SU-DHL-6 (cell line): Measurements from ENCODE around the gene GC.

Experiments
- H2AFZ ChIP-seq: fragments of 200-600 bp; sonication (generic); 2 replicates; pipeline ENCODE4 v1.6.1; 2014; ENCODE audit warnings: low read depth, mild to moderate bottlenecking, moderate library complexity, mixed read lengths, antibody characterized with exemption, low read length; ENCODE audit not compliant: severe bottlenecking
- H3F3A ChIP-seq: fragments of 200-600 bp; shearing (Covaris generic); 2 replicates; pipeline ENCODE4 v1.6.0; 2016; ENCODE audit warnings: antibody characterized with exemption, mild to moderate bottlenecking; ENCODE audit not compliant: insufficient read depth
- H3K27ac ChIP-seq: fragments of 200-600 bp; sonication (generic); 2 replicates; pipeline ENCODE4 v1.5.1; 2016; ENCODE audit warnings: low read depth, mild to moderate bottlenecking, low read length, moderate library complexity, mixed read lengths
- H3K27me3 ChIP-seq: fragments of 200-600 bp; sonication (generic), shearing (Covaris generic); 2 replicates; pipeline ENCODE4 v1.6.0; 2014; ENCODE audit warnings: mild to moderate bottlenecking, low read length
- H3K36me3 ChIP-seq: fragments of 200-600 bp; sonication (generic); 2 replicates; pipeline ENCODE4 v1.6.1; 2014; ENCODE audit warnings: mild to moderate bottlenecking, low read length, mixed read lengths
- H3K4me2 ChIP-seq: fragments of 300-600, 200-600 bp; shearing (Covaris generic), sonication (generic); 2 replicates; pipeline ENCODE4 v1.6.0; 2014; ENCODE audit warnings: low read length, low read depth, mild to moderate bottlenecking; ENCODE audit not compliant: poor library complexity, severe bottlenecking
- H3K4me3 ChIP-seq: fragments of 200-600 bp; sonication (generic); 2 replicates; pipeline ENCODE4 v1.5.1; 2014; ENCODE audit warnings: antibody characterized with exemption, low read length, mild to moderate bottlenecking, mixed read lengths; ENCODE audit not compliant: insufficient read depth, poor library complexity, severe bottlenecking
- H3K79me2 ChIP-seq: fragments of 200-600 bp; sonication (generic); 2 replicates; pipeline ENCODE4 v1.6.1; 2014; ENCODE audit warnings: mild to moderate bottlenecking, low read length, moderate library complexity; ENCODE audit not compliant: insufficient read depth
- H3K9ac ChIP-seq: fragments of 200-600 bp; sonication (generic); 2 replicates; pipeline ENCODE4 v1.7.0; 2014; ENCODE audit warnings: mild to moderate bottlenecking, low read length
- H3K9me2 ChIP-seq: fragments of 200-600 bp; sonication (generic); replicated peaks from 2 replicates; pipeline ENCODE4 v1.6.1; 2014; ENCODE audit warnings: low read length; ENCODE audit not compliant: insufficient read depth
- H3K9me3 ChIP-seq: fragments of 200-600 bp; sonication (generic); 2 replicates; pipeline ENCODE4 v1.6.1; 2014; ENCODE audit warnings: low read length, mixed read lengths; ENCODE audit not compliant: insufficient read depth
- H4K20me1 ChIP-seq: fragments of 200-600 bp; sonication (generic); 2 replicates; pipeline ENCODE4 v1.6.1; 2014; ENCODE audit warnings: low read depth, mild to moderate bottlenecking, antibody characterized with exemption, low read length, moderate library complexity, mixed read lengths
- CTCF ChIP-seq: fragments of 200-600 bp; sonication (generic); IDR thresholded peaks from one replicate; pipeline ENCODE4 v1.5.1; 2017; ENCODE audit warnings: antibody characterized with exemption, mild to moderate bottlenecking, low read length, moderate library complexity; ENCODE audit not compliant: insufficient read depth, poor library complexity, severe bottlenecking
- EZH2phosphoT487 ChIP-seq: fragments of 200-600 bp; sonication (generic), shearing (Covaris generic); conservative IDR thresholded peaks from 2 replicates; pipeline ENCODE4 v1.6.1; 2018; ENCODE audit warnings: mild to moderate bottlenecking, antibody characterized with exemption, low read length, moderate library complexity, mixed read lengths

The GC gene

GRCh38 chr4:71732706-71733105 lies 51.2 kb downstream of the GC start:
- H4K20me1 ChIP-seq: no peaks in the 10 kb centered on the region
- H3K4me2 ChIP-seq: no peak overlapping the region
- TF ChIP-seq CTCF: no peak
- no peak for TF ChIP-seq EZH2phosphoT487
- no peaks in the 10 kb centered on the region for H3F3A ChIP-seq
- H3K27ac ChIP-seq: no peak overlapping the region
- H3K27me3 ChIP-seq: no peaks in the 10 kb centered on the region
- H3K9me3 ChIP-seq: no peaks in the 10 kb centered on the region
- H3K36me3 ChIP-seq: no peaks in the 10 kb centered on the region
- no peaks in the 10 kb centered on the region for H3K9me2 ChIP-seq
- H3K9ac ChIP-seq: no peak overlapping the region
- H3K79me2 ChIP-seq: no peaks in the 10 kb centered on the region
- no peak overlapping the region for H3K4me3 ChIP-seq
- H2AFZ ChIP-seq: no peak overlapping the region

GRCh38 chr4:71732066-71732465 lies 51.8 kb downstream of the GC start:
- Histone ChIP-seq H3K9me2 (no peaks in the 10 kb centered on the region), H3K4me2 (no peak overlapping the region), H3K36me3 (no peaks in the 10 kb centered on the region), H2AFZ (no peak overlapping the region), H3K4me3 (no peak overlapping the region), H3K79me2 (no peaks in the 10 kb centered on the region), H3K27ac (no peak overlapping the region), H3K9ac (no peak overlapping the region), H3F3A (no peaks in the 10 kb centered on the region), H3K9me3 (no peaks in the 10 kb centered on the region), H3K27me3 (no peaks in the 10 kb centered on the region), H4K20me1 (no peaks in the 10 kb centered on the region)
- TF ChIP-seq EZH2phosphoT487 (no peak), CTCF (no peak)

- TF ChIP-seq EZH2phosphoT487 (no peak), CTCF (no peak)
- H3K27me3 ChIP-seq: no peaks in the 10 kb centered on the region
- no peak overlapping the region for H3K4me3 ChIP-seq
- H3K79me2 ChIP-seq: no peaks in the 10 kb centered on the region
- no peak overlapping the region for H3K4me2 ChIP-seq
- H4K20me1 ChIP-seq: no peaks in the 10 kb centered on the region
- no peaks in the 10 kb centered on the region for H3K9me2 ChIP-seq
- H2AFZ ChIP-seq: no peak overlapping the region
- H3K9ac ChIP-seq: no peak overlapping the region
- H3K36me3 ChIP-seq: no peaks in the 10 kb centered on the region
- no peaks in the 10 kb centered on the region for H3F3A ChIP-seq
- no peak overlapping the region for H3K27ac ChIP-seq
- no peaks in the 10 kb centered on the region for H3K9me3 ChIP-seq
These were observed 54.0 kb downstream of the GC start for GRCh38 chr4:71729856-71730255.
